Measurements from ENCODE around the gene MRRF. TPM values are rescaled to one million over a fixed set of nuclear protein-coding genes. Genes with fewer than 3 reads are reported as not detected.

MRRF gene
- total RNA-seq, 4 donors from 2014 or later, result 33.2 to 55.7 (median 47.2) TPM

DNA sequence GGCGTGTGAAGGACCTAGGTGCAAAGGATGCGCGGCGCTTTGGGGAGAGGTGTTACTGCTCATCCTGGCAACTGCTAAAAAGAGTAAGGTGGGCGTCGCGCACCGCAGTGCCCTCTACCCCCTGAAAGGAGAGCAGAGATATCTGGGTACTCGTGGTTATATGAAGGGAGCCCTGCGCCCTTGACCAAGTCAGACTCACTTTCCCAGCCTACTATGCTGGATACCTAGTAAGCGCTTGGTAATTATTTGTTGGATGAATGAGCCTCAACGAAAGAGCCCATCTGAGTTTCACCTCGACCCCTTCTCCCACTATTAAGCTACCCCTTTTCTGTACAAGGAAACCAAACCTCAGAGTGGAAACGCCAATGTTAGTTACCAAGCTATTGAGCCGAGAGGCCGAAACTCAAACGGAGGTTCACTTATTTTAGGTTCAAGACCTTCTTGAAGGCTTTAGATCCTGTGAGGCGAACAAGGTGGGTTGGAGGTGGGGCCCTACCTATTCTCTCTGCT lies 44.0 kb upstream of the MRRF start:
- no peak overlapping the region for H3K27ac ChIP-seq
- DNase-seq, result no peak
- no peak for TF ChIP-seq POLR2A (IDR thresholded peaks at IDR 0.05)
- TF ChIP-seq, protein P1, sequence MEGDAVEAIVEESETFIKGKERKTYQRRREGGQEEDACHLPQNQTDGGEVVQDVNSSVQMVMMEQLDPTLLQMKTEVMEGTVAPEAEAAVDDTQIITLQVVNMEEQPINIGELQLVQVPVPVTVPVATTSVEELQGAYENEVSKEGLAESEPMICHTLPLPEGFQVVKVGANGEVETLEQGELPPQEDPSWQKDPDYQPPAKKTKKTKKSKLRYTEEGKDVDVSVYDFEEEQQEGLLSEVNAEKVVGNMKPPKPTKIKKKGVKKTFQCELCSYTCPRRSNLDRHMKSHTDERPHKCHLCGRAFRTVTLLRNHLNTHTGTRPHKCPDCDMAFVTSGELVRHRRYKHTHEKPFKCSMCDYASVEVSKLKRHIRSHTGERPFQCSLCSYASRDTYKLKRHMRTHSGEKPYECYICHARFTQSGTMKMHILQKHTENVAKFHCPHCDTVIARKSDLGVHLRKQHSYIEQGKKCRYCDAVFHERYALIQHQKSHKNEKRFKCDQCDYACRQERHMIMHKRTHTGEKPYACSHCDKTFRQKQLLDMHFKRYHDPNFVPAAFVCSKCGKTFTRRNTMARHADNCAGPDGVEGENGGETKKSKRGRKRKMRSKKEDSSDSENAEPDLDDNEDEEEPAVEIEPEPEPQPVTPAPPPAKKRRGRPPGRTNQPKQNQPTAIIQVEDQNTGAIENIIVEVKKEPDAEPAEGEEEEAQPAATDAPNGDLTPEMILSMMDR (IDR thresholded peaks at IDR 0.05 in 4 of 5, conservative IDR thresholded peaks at IDR 0.05 in 1 of 5), result no peak
- H3K4me3 ChIP-seq, result peak overlapping the region in 1 of 4 donors; percentile 69
- in situ Hi-C loops (cut with MboI; ENCODE audit: low sequenced_read_pairs in 4 of 4), result no loop called here
- ATAC-seq, result no peak
- intact Hi-C loops (cut with DNase I; ENCODE audit: low total_unique reads), result no loop called here
- H3K4me1 ChIP-seq, result peaks cover 18 to 23% of the 10 kb centered on the region in 2 donors
- H3K27me3 ChIP-seq, result peaks cover 73 to 83% (median 81%) of the 10 kb centered on the region in 3 donors
- no peaks in the 10 kb centered on the region for H3K9me3 ChIP-seq
- H3K36me3 ChIP-seq, result no peaks in the 10 kb centered on the region

GRCh38 chr9:122221183-122221811 lies 43.4 kb upstream of the MRRF start:
- Histone ChIP-seq H3K36me3 (no peaks in the 10 kb centered on the region), H3K27ac (no peak overlapping the region), H3K4me1 (peaks cover 18 to 23% of the 10 kb centered on the region in 2 donors), H3K27me3 (peaks cover 73 to 85% (median 81%) of the 10 kb centered on the region in 3 donors), H3K9me3 (no peaks in the 10 kb centered on the region), H3K4me3 (no peak overlapping the region)
- no peak for ATAC-seq
- DNase-seq, result no peak
- in situ Hi-C loops (cut with MboI; ENCODE audit: low sequenced_read_pairs in 4 of 4), result no loop called here
- TF ChIP-seq POLR2A (IDR thresholded peaks at IDR 0.05), result no peak
- TF ChIP-seq, protein P1 (IDR thresholded peaks at IDR 0.05 in 4 of 5, conservative IDR thresholded peaks at IDR 0.05 in 1 of 5), result no peak
- intact Hi-C loops (cut with DNase I; ENCODE audit: low total_unique reads), result no loop called here

GRCh38 chr9:122222791-122223190 lies 41.9 kb upstream of the MRRF start:
- H3K9me3 ChIP-seq, result no peaks in the 10 kb centered on the region
- no peak overlapping the region for H3K4me3 ChIP-seq
- H3K27me3 ChIP-seq, result peaks cover 73 to 85% (median 81%) of the 10 kb centered on the region in 3 donors
- in situ Hi-C loops (cut with MboI; ENCODE audit: low sequenced_read_pairs in 4 of 4), result no loop called here
- no peak overlapping the region for H3K27ac ChIP-seq
- ATAC-seq (no peak), DNase-seq (no peak)
- intact Hi-C loops (cut with DNase I; ENCODE audit: low total_unique reads), result no loop called here
- H3K36me3 ChIP-seq, result no peaks in the 10 kb centered on the region
- no peak for TF ChIP-seq POLR2A (IDR thresholded peaks at IDR 0.05)
- TF ChIP-seq, protein P1 (IDR thresholded peaks at IDR 0.05 in 4 of 5, conservative IDR thresholded peaks at IDR 0.05 in 1 of 5), result no peak
- H3K4me1 ChIP-seq, result peaks cover 23 to 27% of the 10 kb centered on the region in 2 donors

DNA sequence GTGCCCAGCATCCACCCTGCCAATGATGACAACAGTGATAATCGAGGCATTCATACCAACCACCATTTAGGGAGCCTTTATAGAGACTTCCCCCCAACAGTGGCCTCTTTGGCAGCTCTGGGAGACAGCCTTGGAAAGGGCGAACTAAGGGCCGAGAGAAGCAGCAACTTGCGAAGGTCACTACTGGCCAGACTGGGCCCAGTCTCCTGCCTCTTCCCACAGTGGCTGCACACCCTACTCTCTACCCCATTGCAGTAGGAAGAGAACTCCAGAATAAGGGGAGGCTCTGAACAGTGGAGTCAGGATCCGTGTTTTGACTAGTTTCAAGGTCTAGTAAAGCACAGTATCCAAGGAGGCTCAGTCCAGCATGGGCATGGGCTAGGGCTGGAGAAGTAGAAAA lies 41.2 kb upstream of the MRRF start:
- intact Hi-C loops (cut with DNase I; ENCODE audit: low total_unique reads), result no loop called here

More for the DNA sequence above, 41.2 kb upstream of the MRRF start:
- Histone ChIP-seq H3K36me3 (no peaks in the 10 kb centered on the region), H3K27me3 (peaks cover 73 to 85% (median 79%) of the 10 kb centered on the region in 3 donors), H3K4me3 (no peak overlapping the region), H3K9me3 (no peaks in the 10 kb centered on the region), H3K4me1 (peaks cover 21 to 32% of the 10 kb centered on the region in 2 donors), H3K27ac (no peak overlapping the region)
- in situ Hi-C loops (cut with MboI; ENCODE audit: low sequenced_read_pairs in 4 of 4), result no loop called here
- ATAC-seq (no peak), DNase-seq (no peak)
- TF ChIP-seq, protein P1 (IDR thresholded peaks at IDR 0.05 in 4 of 5, conservative IDR thresholded peaks at IDR 0.05 in 1 of 5), result no peak
- TF ChIP-seq POLR2A (IDR thresholded peaks at IDR 0.05), result no peak
